Keratinocyte (primary cell): ENCODE measurements around the gene ROPN1L.

Experiments
- EZH2 ChIP-seq: IDR thresholded peaks from one replicate; pipeline ENCODE4 v1.6.1; 2012; ENCODE audit warnings: inconsistent platforms, mild to moderate bottlenecking, low read length, moderate library complexity
- TF ChIP-seq, protein P1 (sequence below), 3 experiments: IDR thresholded peaks in 1 of 3; conservative IDR thresholded peaks in 1 of 3; optimal IDR thresholded peaks in 1 of 3; 2 replicates in 2 of 3; 3 replicates in 1 of 3; pipeline versions ENCODE3 to v1.5.1; 2011; ENCODE audit warnings: low read length in 3 of 3, mild to moderate bottlenecking in 3 of 3, moderate library complexity in 2 of 3, control low read depth in 1 of 3, inconsistent platforms in 1 of 3; ENCODE audit not compliant: insufficient read depth in 2 of 3; ENCODE audit errors: extremely low read depth in 1 of 3

DNA sequence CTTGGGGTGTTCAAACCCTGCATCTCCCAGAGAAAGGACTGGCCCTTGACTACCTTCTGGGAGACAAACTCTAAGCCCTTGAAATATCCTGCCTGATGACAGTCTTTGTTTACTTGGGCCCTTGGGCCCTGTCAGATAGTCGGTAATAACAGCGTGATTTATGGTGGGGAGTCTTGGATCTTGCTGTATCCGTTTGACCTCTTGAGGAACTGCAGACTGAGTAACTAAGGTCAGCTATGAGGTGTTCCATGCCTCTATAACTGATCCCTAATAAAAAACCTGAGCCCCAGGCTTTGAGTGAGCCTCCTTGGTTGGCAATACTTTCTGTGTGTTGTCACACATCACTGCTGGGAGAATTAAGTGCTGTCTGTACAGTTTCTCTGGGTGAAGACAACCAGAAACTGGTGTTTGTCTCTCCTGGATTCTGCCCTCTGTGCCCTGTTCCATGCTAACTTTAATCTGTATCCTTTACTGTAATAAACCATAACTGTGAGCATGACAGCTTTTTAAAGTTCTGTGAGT lies 66.0 kb downstream of the ROPN1L start:
- TF ChIP-seq, protein P1, sequence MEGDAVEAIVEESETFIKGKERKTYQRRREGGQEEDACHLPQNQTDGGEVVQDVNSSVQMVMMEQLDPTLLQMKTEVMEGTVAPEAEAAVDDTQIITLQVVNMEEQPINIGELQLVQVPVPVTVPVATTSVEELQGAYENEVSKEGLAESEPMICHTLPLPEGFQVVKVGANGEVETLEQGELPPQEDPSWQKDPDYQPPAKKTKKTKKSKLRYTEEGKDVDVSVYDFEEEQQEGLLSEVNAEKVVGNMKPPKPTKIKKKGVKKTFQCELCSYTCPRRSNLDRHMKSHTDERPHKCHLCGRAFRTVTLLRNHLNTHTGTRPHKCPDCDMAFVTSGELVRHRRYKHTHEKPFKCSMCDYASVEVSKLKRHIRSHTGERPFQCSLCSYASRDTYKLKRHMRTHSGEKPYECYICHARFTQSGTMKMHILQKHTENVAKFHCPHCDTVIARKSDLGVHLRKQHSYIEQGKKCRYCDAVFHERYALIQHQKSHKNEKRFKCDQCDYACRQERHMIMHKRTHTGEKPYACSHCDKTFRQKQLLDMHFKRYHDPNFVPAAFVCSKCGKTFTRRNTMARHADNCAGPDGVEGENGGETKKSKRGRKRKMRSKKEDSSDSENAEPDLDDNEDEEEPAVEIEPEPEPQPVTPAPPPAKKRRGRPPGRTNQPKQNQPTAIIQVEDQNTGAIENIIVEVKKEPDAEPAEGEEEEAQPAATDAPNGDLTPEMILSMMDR (optimal IDR thresholded peaks at IDR 0.05 in 1 of 3, IDR thresholded peaks at IDR 0.05 in 1 of 3, conservative IDR thresholded peaks at IDR 0.05 in 1 of 3; ENCODE audit: extremely low read depth in 1 of 3, insufficient read depth in 2 of 3, low read length in 3 of 3) = no peak
- TF ChIP-seq EZH2 = no peak
